Activated CD4-positive, alpha-beta T cell treated with anti-CD3 and anti-CD28 coated beads for 24 hours (primary cell): ENCODE measurements around the gene CYP26A1.

Experiments
- DNase-seq, 2 donors: peaks; one replicate each; pipeline ENCODE4 v3.0.0-alpha.2; 2020; ENCODE audit warnings: low read depth in 2 of 2

The CYP26A1 gene

GRCh38 chr10:93073539-93074146 lies at the start of gene CYP26A1:
CYP26A1 (plus strand) TSS chr10:93073893; CDS start chr10:93073935, 42 bp downstream.
- no peak for DNase-seq

- DNase-seq: no peak
Measured at GRCh38 chr10:93026072-93026471, 47.6 kb upstream of the CYP26A1 start.

- DNase-seq: no peak
Measured at GRCh38 chr10:93027508-93027907, 46.2 kb upstream of the CYP26A1 start.

- DNase-seq: no peak
Measured at GRCh38 chr10:93028883-93029282, 44.8 kb upstream of the CYP26A1 start.

GRCh38 chr10:93030409-93030808 lies 43.3 kb upstream of the CYP26A1 start:
- no peak for DNase-seq

GRCh38 chr10:93032105-93032808 lies 41.4 kb upstream of the CYP26A1 start:
- DNase-seq: no peak

GRCh38 chr10:93032809-93033137 lies 40.9 kb upstream of the CYP26A1 start:
- DNase-seq: no peak

- DNase-seq: no peak
Measured at GRCh38 chr10:93034426-93034825, 39.3 kb upstream of the CYP26A1 start.

GRCh38 chr10:93039110-93039509 lies 34.6 kb upstream of the CYP26A1 start:
- no peak for DNase-seq

- DNase-seq: no peak
Measured at GRCh38 chr10:93039721-93040120, 34.0 kb upstream of the CYP26A1 start.

- no peak for DNase-seq
Measured at GRCh38 chr10:93054486-93054885, 19.2 kb upstream of the CYP26A1 start.

- no peak for DNase-seq
Measured at GRCh38 chr10:93058139-93058538, 15.6 kb upstream of the CYP26A1 start.

GRCh38 chr10:93059975-93060886 lies 13.5 kb upstream of the CYP26A1 start, which contains the start of gene CYP26C1:
CYP26C1 (plus strand) TSS chr10:93060798; CDS start chr10:93061264, 466 bp downstream.
- DNase-seq: no peak

- DNase-seq: no peak
Measured at GRCh38 chr10:93060887-93061593, 12.7 kb upstream of the CYP26A1 start.

GRCh38 chr10:93061594-93062513 lies 11.8 kb upstream of the CYP26A1 start:
- DNase-seq: no peak

- DNase-seq: no peak
Measured at GRCh38 chr10:93062514-93063143, 11.1 kb upstream of the CYP26A1 start.

GRCh38 chr10:93063144-93063976 lies 10.3 kb upstream of the CYP26A1 start:
- DNase-seq: no peak

GRCh38 chr10:93063977-93064660 lies 9.6 kb upstream of the CYP26A1 start:
- DNase-seq: no peak
